Neural progenitor cell (in vitro differentiated cells): ENCODE data around the gene ALDH1L2.

Experiments
- CTCF ChIP-seq: fragments of 200-600 bp; sonication (generic); IDR thresholded peaks from 2 replicates; pipeline ENCODE4 v1.5.1; 2017; ENCODE audit warnings: antibody characterized with exemption, mild to moderate bottlenecking
- EZH2 ChIP-seq: fragments of 200-600 bp; sonication (generic); IDR thresholded peaks from 2 replicates; pipeline ENCODE4 v1.6.1; 2017; ENCODE audit warnings: antibody characterized with exemption, mild to moderate bottlenecking, moderate library complexity

GRCh38 chr12:104971306-104971705 lies 113.0 kb downstream of the ALDH1L2 start:
- TF ChIP-seq EZH2 (no peak), CTCF (no peak)
